ENCODE measurements around the gene RWDD2A.

RWDD2A gene

DNA sequence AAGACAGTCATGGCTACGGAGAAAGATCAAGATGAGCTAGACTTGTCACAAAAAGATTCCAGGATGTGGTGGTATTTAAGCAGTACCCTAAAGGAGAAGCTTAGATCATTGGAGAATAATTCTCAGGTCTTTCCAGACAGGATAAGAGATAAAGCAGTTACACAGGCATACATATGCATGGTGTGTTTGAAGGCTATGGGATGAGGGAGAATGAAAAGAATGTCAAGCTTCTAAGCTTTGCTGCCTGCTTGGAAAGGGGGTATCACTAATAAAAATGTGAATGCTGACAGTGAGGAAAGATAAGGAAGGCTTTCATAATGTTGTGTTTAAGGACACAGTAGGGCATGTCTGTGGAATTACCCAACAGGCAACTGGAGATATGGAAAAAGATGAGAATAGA is 28.1 kb downstream of the RWDD2A start:
- Mint-ChIP-seq H3K4me1 (ENCODE audit: low read depth) (no peaks in the 10 kb centered on the region), H3K9me3 (no peaks in the 10 kb centered on the region), H3K27me3 (no peaks in the 10 kb centered on the region), H3K4me3 (no peak overlapping the region), H3K27ac (no peak overlapping the region), H3K36me3 (ENCODE audit: low read depth) (no peaks in the 10 kb centered on the region)
- no peak for DNase-seq

DNA sequence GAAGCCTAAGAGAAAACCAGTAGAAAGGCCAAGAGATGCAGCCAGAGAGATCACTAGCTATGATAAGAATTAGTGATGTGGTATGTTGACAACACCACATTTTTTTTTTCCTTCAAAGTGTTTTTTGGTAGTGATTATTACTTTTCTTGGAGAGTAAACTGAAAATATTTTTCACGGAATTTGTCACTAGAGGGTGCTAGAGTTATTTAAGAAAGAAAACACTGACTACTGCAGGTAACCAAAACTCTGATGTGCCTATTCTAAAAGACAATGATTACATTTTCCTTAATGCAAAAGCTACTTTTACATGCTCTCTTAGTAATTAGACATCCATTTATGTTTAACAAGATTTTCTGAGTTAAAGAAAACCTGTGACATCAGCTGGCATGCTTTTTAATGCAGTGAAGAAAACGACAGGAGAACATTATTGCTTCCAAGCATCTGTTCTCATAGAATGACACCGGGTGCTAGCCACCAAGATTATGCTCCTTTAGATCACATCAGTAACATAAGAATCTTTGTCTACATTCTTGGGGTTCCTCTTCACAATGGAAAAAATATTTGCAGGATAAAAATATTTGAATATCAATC is 28.8 kb downstream of the RWDD2A start:
- Mint-ChIP-seq H3K4me1 (ENCODE audit: low read depth) (no peaks in the 10 kb centered on the region), H3K27me3 (no peaks in the 10 kb centered on the region), H3K27ac (no peak overlapping the region), H3K36me3 (ENCODE audit: low read depth) (no peaks in the 10 kb centered on the region), H3K4me3 (no peak overlapping the region), H3K9me3 (no peaks in the 10 kb centered on the region)
- no peak for DNase-seq

DNA sequence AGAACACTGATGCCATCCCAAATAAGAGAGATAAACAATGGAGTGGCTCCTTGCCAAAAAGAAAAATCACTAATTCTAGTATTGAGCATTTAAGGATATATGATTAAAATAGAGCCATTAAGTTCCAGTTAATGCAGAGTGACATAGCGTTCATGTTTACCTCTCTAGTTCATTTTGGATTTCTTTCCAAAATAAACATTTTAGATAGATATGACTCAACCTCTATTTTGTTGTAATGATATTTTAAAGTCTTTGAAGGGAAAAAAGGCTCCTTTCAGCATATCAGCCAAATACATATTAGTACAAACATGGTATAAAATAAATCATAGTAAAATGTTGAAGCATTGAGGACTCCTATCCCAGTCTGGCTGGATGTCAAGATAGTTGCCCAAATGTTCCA is 33.4 kb downstream of the RWDD2A start:
- H3K27ac Mint-ChIP-seq = no peak overlapping the region
- H3K36me3 Mint-ChIP-seq (ENCODE audit: low read depth) = no peaks in the 10 kb centered on the region
- no peaks in the 10 kb centered on the region for H3K9me3 Mint-ChIP-seq
- no peak overlapping the region for H3K4me3 Mint-ChIP-seq
- no peaks in the 10 kb centered on the region for H3K4me1 Mint-ChIP-seq (ENCODE audit: low read depth)
- H3K27me3 Mint-ChIP-seq = peaks cover 9% of the 10 kb centered on the region
- DNase-seq = no peak

DNA sequence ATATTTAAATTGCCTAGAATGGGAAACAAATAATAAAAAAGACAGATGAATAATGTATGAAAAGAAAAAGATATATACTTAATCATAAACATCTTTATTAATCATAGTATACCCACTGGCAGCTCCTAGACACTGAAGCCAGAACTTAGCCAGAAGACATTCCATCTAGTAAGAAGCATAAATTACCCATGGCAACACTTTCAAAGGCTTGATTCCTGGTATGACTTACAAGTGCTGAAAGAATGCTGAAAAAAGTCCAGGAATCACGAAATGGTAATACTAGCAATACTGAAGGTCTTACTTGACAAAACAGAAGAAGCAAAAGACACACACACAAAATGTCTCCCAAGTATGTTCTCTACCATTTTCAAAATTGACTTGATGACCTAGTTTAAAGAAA is 38.0 kb downstream of the RWDD2A start:
- no peaks in the 10 kb centered on the region for H3K4me1 Mint-ChIP-seq (ENCODE audit: low read depth)
- H3K27me3 Mint-ChIP-seq = peaks cover 23% of the 10 kb centered on the region
- H3K9me3 Mint-ChIP-seq = no peaks in the 10 kb centered on the region
- no peaks in the 10 kb centered on the region for H3K36me3 Mint-ChIP-seq (ENCODE audit: low read depth)
- H3K4me3 Mint-ChIP-seq = no peak overlapping the region
- no peak overlapping the region for H3K27ac Mint-ChIP-seq
- DNase-seq = no peak

DNA sequence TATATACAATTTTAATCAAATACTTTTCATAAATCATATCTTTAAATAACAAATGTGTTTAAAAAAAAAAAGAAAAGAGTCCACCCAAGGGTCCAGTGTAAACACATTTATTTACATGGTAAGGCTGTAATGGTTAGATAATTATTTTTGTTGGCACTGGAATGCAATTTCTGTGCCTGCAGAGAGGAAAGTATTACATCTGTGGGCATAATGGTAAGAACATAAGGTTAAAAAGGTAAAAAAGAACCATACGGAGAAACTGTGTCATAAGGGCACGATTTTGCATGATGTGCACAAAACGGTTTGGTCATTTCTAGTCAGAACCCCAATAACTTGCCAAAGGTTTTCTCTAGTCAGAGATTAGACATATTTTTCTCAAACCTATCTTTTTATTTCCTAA is 54.3 kb downstream of the RWDD2A start:
- DNase-seq = no peak
- Mint-ChIP-seq H3K27ac (no peak overlapping the region), H3K4me1 (ENCODE audit: low read depth) (no peaks in the 10 kb centered on the region), H3K27me3 (peaks cover 21% of the 10 kb centered on the region), H3K36me3 (ENCODE audit: low read depth) (no peaks in the 10 kb centered on the region), H3K4me3 (no peak overlapping the region), H3K9me3 (no peaks in the 10 kb centered on the region)

All from activated T-cell treated with anti-CD3 and anti-CD28 coated beads, Interleukin-2, amount 50 U/mL, for 24 hours (primary cell).